HG03469 (cell line): Measurements from ENCODE around the gene GABRD.
"Not testable (repeated sequence)": the region's sequence is repeated elsewhere in the genome, so short reads cannot be mapped to it uniquely, and the experiment has no call there.

Experiments
- ATAC-seq: cut with Tn5 transposase; IDR thresholded peaks from one replicate; pipeline ENCODE4 v1.9.1; 2021; ENCODE audit warnings: mild to moderate bottlenecking, moderate library complexity, moderate number of reproducible peaks; ENCODE audit not compliant: unreplicated experiment

The GABRD gene

GRCh38 chr1:2019172-2019543 is at the start of gene GABRD:
Gene GABRD (plus strand): TSS chr1:2019345. CDS start chr1:2019424, 79 bp downstream.
- ATAC-seq, result no peak

DNA sequence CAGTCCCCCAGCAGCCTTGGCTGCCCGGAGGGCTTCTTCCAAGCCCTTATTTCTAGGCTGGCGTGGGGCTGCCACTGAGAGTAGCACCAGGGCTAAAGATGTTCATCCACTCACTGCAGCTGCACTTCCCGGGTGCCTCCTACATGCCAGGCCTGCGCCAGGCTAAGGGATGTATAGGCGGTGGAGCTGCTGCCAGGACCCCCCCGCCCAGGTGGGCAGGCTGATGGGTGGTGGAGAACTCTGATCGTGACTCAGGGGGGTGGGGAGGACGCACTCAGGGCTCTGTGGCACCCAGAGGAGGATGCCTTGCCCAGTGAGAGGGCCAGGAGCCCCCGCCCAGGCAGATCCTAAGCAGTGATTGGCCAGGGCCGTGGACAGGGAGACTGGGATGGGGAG is 49.6 kb upstream of the GABRD start:
- no peak for ATAC-seq

GRCh38 chr1:1969953-1970716 is 49.0 kb upstream of the GABRD start:
- ATAC-seq, result no peak

DNA sequence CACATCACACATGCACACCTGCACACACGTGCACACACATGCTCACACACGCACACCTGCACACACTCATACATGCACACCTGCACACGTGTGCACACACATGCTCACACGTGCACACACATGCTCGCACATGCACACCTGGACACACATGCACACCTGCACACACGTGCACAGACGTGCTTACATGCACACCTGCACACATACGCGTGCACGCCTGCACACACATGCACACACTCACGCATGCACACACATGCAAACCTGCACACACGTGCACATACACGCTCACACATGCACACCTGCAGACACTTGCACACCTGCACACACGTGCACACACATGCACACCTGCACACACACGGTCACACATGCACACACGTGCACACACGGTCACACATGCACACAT is 48.1 kb upstream of the GABRD start:
- no peak for ATAC-seq

DNA sequence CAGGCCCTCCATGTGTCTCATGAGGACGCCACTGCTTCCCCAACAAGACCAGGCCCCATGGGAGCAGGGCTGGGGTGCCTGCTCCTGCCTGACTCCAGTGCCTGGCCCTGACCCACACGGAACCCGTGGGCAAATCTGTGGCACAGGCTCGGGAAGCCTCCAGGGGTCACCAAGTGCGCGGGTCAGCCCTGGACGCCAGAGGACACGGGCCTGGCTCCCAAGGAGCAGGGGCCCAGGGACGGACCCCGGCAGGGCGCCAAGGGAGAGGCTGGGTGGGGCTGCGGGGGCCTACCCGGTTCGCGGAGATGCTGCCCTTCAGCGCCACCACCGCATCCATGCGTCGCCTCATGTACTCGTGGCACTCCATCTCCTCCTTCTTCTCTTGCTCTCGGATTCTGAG is 47.5 kb upstream of the GABRD start:
- ATAC-seq, result no peak

DNA sequence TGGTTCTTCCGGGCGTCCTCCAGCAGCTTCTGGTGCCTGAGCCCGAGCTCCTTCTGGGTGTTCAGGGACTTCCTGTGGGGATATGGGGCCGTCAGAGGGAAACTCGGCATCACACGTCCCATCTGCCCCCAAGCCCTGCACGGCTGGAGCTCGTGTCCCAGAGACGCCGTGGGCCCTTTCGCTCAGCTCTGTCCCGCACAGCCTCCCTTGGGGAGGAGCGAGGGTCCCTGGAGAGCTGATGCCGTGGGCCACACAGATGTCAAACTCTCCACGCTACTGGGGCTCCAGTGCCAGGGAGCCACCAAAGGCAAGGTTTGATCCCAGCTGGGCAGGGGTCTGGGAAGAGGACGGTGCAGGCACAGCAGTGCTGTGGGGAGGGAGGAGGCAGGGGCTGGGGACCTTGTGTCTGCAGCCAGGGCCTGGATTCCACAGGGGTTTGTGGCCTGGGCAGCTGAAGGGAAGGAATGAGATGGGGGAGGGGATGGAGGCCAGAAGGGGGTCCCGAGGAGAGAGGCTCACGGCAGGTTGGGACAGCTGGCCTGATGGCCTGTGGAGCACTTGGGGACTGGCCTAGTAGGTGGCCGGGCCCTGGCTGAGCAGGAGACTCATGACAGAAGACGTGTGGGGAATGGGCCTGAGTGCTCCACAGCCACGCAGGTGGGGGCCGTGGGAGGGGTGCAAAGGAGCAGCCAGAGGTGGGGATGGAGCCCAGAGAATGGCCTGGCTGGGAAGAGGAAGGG is 46.0 kb upstream of the GABRD start:
- ATAC-seq, result no peak

GRCh38 chr1:1973716-1974642 is 45.2 kb upstream of the GABRD start:
- ATAC-seq, result no peak

DNA sequence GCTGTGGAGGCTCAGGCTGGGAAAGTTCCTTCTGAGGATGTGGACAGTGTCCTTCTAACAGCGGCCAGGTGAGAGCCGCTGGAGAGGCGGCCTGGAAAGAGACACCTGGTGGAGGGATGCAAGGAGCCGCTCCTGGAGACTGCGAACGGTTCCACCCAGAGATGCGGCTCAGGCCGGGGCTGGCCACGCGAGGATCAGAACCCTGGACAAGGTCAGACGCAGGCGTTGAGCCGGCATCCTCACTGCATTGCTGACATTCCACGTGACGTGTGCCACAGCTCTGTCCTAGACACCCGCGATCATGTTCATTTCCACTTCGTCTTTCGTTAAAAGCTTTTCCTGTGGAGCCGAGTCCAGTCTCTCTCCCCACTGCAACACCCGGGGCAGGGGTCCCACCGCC is 44.3 kb upstream of the GABRD start:
- no peak for ATAC-seq

DNA sequence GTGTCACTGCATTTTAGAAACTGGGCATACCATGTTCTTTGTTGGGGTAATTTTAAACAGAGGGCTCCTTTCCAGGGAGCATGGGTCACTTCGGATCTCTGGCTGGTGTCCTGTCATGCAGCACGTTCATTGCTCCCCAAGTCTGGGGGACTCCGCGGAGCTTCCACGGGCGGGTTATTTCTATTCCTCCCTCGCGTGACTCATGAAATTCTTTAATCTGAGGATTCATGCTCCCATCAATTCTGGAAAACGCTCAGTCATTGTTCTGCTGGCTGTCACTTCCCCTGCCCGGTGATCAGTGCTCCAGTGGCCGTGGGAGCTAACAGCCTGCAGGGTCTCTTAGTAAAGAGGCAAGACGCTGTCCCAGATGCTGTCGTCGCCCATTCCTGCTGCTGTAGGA is 43.6 kb upstream of the GABRD start:
- ATAC-seq, result no peak

DNA sequence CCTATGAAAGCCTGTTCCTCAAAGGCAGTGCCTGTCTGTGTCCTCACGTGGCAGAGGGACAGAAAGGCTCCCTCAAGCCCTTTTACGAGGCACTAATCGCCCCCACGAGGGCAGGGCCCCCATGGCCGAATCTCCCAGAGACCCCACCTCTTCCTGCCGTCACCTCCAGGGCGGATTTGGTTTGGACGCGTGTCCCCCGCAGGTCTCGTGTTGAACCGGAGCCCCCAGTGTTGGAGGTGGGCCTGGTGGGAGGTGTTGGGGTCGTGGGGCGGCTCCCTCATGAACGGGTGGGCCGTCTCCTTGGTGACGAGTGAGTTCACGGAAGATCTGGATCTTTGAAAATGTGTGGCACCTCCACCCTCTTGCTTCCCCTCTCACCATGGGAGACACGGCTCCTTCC is 43.1 kb upstream of the GABRD start:
- ATAC-seq, result no peak

- ATAC-seq, result no peak
These were observed 41.0 kb upstream of the GABRD start for GRCh38 chr1:1978108-1978507.

- not testable (repeated sequence) for ATAC-seq
These were observed 40.3 kb upstream of the GABRD start for GRCh38 chr1:1978690-1979481.

- ATAC-seq, result no peak
These were observed 39.5 kb upstream of the GABRD start for GRCh38 chr1:1979482-1980165.

- ATAC-seq, result no peak
These were observed 38.5 kb upstream of the GABRD start for GRCh38 chr1:1980467-1981141.

- no peak for ATAC-seq
These were observed 38.0 kb upstream of the GABRD start for GRCh38 chr1:1981142-1981500.

DNA sequence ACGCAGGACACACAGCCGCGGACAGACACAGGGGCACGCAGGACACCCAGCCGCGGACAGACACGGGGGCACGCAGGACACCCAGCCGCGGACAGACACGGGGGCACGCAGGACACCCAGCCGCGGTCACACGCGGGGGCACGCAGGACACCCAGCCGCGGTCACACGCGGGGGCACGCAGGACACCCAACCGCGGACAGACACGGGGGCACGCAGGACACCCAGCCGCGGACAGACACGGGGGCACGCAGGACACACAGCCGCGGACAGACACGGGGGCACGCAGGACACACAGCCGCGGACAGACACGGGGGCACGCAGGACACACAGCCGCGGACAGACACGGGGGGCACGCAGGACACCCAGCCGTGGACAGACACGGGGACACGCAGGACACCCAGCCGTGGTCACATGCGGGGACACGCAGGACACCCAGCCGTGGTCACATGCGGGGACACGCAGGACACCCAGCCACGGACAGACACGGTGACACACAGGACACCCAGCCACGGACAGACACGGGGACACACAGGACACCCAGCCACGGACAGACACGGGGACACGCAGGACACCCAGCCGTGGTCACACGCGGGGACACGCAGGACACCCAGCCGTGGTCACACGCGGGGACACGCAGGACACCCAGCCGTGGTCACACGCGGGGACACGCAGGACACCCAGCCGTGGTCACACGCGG is 37.4 kb upstream of the GABRD start:
- ATAC-seq, result not testable (repeated sequence)

GRCh38 chr1:1982379-1983232 is 36.5 kb upstream of the GABRD start:
- no peak for ATAC-seq

DNA sequence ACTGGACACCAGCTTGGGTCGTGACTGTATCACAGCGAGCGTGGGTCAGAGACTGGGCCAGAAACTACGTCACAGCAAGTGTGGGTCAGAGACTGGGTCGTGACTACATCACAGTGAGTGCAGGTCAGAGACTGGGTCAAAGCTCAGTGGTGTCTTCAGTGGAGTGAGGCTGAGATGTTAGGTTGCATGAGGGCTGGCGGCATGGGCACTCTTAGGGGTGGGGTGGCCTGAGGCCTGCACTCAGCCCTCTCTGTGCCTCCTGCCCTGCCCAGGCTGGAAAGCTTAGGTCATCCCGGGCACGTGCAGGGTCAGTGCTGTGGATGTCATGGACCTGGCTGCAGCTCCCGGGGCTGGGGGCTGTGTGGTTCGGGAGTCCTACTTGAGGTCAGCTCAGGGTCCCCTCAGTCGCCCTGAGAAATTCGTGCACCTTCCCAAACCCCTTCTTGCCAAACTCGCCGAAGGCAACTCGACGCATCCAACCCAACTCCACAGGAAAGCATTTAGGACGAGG is 34.5 kb upstream of the GABRD start:
- ATAC-seq, result no peak
